ENCODE results near the gene JAM3.

Gene JAM3

DNA sequence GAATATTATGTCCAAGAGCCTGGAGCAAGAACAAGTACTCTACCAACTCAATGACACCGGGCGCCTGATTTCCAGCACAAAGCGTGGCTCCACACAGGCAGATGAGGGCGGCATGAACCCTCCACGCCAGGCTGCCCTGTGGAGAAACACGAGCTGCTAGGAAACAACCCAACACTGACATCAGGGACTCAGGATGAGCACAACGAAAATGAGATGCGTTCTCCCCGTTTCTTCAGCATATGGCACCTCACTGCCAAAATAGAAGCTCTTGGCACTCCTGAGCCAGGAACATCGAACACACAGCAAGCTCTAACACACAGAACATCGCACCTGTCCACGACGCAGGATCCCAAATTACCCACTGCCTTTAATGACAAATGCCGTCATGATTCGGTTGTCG, 86.6 kb downstream of the JAM3 start:
- H3K4me3 ChIP-seq (ENCODE audit: low read depth, low read length), result no peak overlapping the region
- DNase-seq (ENCODE audit: low read depth), result no peak

DNA sequence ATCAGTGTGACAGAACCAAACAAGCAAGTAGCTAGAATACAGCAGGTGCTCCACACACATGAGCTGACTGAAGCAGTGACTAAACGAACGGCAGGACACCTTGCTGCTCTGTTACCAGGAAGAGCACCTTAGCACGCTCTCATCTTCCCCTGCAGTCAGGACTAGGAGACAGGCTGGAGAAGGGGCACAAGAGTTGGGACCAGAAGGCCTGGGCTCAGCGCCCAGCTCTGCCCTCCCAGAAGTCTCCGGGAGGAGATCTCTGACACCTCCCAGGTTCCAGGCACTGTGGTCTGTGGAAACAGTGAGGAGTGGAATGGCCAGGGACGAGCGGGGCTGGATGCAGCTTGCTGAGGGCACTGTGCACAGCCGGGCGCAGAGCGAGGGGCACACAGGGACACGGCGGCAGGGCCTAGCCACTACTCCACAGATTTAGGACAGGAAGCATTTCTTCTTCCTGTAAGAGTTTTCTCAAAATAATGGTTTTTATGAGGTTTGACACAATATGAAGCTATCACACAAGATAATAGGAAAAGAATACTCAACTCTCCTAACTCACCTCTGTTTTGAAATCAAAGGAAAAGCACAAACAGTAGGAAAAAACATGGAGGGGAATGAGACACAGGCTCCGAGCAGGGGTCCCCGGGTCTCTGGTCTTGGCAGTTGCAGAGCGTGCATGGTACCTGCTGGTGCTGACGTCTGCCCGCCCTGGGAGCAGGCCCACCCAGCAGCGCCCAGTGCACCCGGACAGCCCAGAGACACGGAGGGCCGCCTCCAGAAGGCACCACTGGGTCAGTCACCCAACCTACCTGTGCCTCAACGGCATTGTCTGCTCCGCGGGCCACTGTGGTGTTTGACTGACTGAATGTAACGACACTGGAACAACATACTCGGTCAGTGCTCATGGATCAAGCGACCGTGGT, 87.3 kb downstream of the JAM3 start:
- TF ChIP-seq, protein P1, sequence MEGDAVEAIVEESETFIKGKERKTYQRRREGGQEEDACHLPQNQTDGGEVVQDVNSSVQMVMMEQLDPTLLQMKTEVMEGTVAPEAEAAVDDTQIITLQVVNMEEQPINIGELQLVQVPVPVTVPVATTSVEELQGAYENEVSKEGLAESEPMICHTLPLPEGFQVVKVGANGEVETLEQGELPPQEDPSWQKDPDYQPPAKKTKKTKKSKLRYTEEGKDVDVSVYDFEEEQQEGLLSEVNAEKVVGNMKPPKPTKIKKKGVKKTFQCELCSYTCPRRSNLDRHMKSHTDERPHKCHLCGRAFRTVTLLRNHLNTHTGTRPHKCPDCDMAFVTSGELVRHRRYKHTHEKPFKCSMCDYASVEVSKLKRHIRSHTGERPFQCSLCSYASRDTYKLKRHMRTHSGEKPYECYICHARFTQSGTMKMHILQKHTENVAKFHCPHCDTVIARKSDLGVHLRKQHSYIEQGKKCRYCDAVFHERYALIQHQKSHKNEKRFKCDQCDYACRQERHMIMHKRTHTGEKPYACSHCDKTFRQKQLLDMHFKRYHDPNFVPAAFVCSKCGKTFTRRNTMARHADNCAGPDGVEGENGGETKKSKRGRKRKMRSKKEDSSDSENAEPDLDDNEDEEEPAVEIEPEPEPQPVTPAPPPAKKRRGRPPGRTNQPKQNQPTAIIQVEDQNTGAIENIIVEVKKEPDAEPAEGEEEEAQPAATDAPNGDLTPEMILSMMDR (conservative IDR thresholded peaks at IDR 0.05; ENCODE audit: low read depth, low read length), result no peak
- DNase-seq (ENCODE audit: low read depth), result no peak
- H3K4me3 ChIP-seq (ENCODE audit: low read depth, low read length), result no peak overlapping the region

More for the DNA sequence above, 86.6 kb downstream of the JAM3 start:
- TF ChIP-seq, protein P1 (conservative IDR thresholded peaks at IDR 0.05; ENCODE audit: low read depth, low read length), result no peak

DNA sequence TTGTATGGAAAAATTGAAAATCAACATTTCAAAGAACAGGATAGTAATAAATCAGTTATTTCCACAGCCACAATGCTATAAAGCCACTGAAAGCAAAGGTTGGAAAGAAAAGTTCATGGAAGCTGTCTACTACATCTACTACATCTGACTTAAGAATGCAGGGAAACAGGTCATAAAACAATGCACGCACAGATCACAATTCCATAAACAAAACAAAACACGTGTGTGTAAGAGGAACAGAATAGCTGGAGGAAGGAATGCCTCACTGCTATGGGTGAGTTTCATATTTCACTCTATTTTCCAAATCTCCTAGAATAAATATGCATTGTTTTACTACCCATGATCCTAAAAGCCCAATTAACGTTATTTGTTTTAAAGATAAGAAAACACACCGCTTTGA, 88.6 kb downstream of the JAM3 start:
- TF ChIP-seq, protein P1 (conservative IDR thresholded peaks at IDR 0.05; ENCODE audit: low read depth, low read length), result no peak
- DNase-seq (ENCODE audit: low read depth), result no peak
- no peak overlapping the region for H3K4me3 ChIP-seq (ENCODE audit: low read depth, low read length)

DNA sequence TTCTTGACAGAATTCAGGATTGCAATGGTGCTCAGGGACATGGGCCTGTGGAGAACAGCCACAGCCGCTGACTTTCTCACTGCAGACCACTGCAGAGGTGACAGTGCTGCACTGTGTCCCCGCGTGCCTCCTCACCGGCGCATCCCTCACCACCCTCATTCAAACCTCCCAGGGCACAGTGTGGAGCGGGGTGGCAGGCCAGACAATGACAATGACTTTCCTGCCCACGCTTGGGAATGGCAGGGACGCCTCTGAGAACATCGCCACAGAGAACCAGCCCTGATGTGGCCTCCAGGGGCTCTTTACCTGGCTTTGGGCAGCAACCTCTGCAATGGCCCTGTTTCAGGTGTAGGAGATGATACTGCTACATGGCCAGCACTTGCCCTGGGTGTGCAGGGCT, 89.2 kb downstream of the JAM3 start:
- DNase-seq (ENCODE audit: low read depth), result no peak
- H3K4me3 ChIP-seq (ENCODE audit: low read depth, low read length), result no peak overlapping the region
- TF ChIP-seq, protein P1 (conservative IDR thresholded peaks at IDR 0.05; ENCODE audit: low read depth, low read length), result no peak

DNA sequence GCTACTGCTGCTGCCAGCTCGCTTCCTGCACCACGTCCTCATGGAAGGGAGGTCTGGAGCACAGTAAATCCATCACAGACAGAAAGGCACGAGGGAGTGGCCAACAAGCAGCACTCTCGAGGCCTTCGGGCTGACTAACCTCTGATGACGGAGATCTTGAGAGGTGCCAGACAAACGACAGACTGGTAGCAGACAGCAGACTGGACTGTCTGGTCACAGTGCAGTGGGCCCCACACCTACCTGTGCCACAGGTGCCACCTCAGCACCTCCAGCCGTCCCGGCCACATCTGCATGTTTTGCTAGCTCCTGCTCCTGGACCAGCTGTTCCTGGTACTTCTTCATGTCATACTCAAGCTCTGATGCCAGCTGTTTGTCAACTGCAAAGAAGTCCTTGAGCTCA, 90.8 kb downstream of the JAM3 start:
- DNase-seq (ENCODE audit: low read depth), result no peak
- TF ChIP-seq, protein P1 (conservative IDR thresholded peaks at IDR 0.05; ENCODE audit: low read depth, low read length), result no peak
- no peak overlapping the region for H3K4me3 ChIP-seq (ENCODE audit: low read depth, low read length)

DNA sequence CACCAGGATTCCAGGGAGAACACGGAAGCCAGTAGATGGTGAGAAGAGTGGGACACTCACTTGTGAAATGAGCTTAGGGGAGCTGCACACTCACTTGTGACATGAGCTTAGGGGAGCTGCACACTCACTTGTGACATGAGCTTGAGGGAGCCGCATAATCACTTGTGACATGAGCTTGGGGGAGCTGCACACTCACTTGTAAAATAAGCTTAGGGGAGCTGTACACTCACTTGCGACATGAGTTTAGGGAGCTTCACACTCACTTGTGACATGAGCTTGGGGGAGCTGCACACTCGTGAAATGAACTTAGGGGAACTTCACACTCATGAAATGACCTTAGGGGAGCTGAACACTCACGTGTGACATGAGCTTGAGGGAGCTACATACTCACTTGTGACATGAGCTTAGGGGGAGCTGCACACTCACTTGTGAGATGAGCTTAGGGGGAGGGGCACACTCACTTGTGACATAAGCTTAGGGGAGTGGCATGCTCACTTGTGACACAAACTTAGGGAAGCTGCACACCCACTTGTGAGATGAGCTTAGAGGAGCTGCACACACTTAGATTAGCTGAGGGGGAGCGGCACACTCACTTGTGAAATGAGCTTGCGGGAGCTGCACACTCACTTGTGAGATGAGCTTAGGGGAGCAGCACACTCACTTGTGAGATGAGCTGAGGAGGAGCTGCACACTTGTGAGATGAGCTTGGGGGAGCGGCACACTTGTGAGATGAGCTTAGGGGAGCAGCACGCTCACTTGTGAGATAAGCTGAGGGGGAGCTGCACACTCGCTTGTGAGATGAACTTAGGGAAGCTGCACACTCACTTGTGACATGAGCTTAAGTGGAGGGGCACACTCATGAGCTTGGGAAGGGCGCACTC, 95.9 kb downstream of the JAM3 start:
- no peak overlapping the region for H3K4me3 ChIP-seq (ENCODE audit: low read depth, low read length)
- DNase-seq (ENCODE audit: low read depth), result no peak
- TF ChIP-seq, protein P1 (conservative IDR thresholded peaks at IDR 0.05; ENCODE audit: low read depth, low read length), result no peak

Measured in choroid plexus epithelial cell (primary cell).